GM21367 (cell line): ENCODE results near the gene MRGPRD.
"Not testable (repeated sequence)": the region's sequence is repeated elsewhere in the genome, so short reads cannot be mapped to it uniquely, and the experiment has no call there.

Experiments
- ATAC-seq: cut with Tn5 transposase; IDR thresholded peaks from one replicate; pipeline ENCODE4 v1.9.1; 2021; ENCODE audit not compliant: unreplicated experiment

The MRGPRD gene

GRCh38 chr11:68994161-68994893, 13.5 kb upstream of the MRGPRD start:
- no peak for ATAC-seq

- no peak for ATAC-seq
Observed at GRCh38 chr11:68993546-68993945, 12.8 kb upstream of the MRGPRD start.

GRCh38 chr11:68992743-68993255, 12.0 kb upstream of the MRGPRD start:
- no peak for ATAC-seq

- ATAC-seq = no peak
Observed at GRCh38 chr11:68990995-68991780, 10.4 kb upstream of the MRGPRD start.

- ATAC-seq = no peak
Observed at GRCh38 chr11:68989936-68990606, 9.3 kb upstream of the MRGPRD start.

- ATAC-seq = no peak
Observed at GRCh38 chr11:68988491-68988890, 7.7 kb upstream of the MRGPRD start.

- ATAC-seq = no peak
Observed at GRCh38 chr11:68987211-68987610, 6.4 kb upstream of the MRGPRD start.

GRCh38 chr11:68983801-68984200, 3.0 kb upstream of the MRGPRD start:
- ATAC-seq = no peak

GRCh38 chr11:68982134-68982533, 1.3 kb upstream of the MRGPRD start:
- no peak for ATAC-seq

GRCh38 chr11:68979931-68980775, 633 bp downstream of the MRGPRD start:
- no peak for ATAC-seq

- no peak for ATAC-seq
Observed at GRCh38 chr11:68978931-68979594, 1.7 kb downstream of the MRGPRD start.

- no peak for ATAC-seq
Observed at GRCh38 chr11:68978626-68978930, 2.2 kb downstream of the MRGPRD start.

- ATAC-seq = no peak
Observed at GRCh38 chr11:68977781-68978625, 2.8 kb downstream of the MRGPRD start.

- no peak for ATAC-seq
Observed at GRCh38 chr11:68976563-68976962, 4.2 kb downstream of the MRGPRD start.

- no peak for ATAC-seq
Observed at GRCh38 chr11:68976095-68976494, 4.7 kb downstream of the MRGPRD start.

- ATAC-seq = no peak
Observed at GRCh38 chr11:68974421-68975194, 6.2 kb downstream of the MRGPRD start.

GRCh38 chr11:68973706-68974105, 7.1 kb downstream of the MRGPRD start:
- ATAC-seq = not testable (repeated sequence)

- ATAC-seq = no peak
Observed at GRCh38 chr11:68973219-68973618, 7.6 kb downstream of the MRGPRD start.
